Subcutaneous abdominal adipose tissue (tissue), 5 donors: ENCODE data around the gene THYN1.

Experiments
- H3K27ac ChIP-seq: one replicate; pipeline ENCODE4 v1.7.0; 2013; ENCODE audit warnings: low read depth, mild to moderate bottlenecking, inconsistent platforms, low read length, moderate library complexity
- H3K27me3 ChIP-seq, 5 donors: one replicate each; pipeline ENCODE4 v1.7.0; 2013; ENCODE audit warnings: low read length in 5 of 5, inconsistent platforms in 1 of 5; ENCODE audit not compliant: control insufficient read depth in 5 of 5, insufficient read depth in 4 of 5
- H3K36me3 ChIP-seq, 5 donors: one replicate each; pipeline ENCODE4 v1.7.0; 2013; ENCODE audit warnings: low read length in 5 of 5; ENCODE audit not compliant: control insufficient read depth in 5 of 5, insufficient read depth in 5 of 5
- H3K4me1 ChIP-seq, 5 donors: one replicate each; pipeline ENCODE4 v1.7.0; 2013; ENCODE audit warnings: low read length in 5 of 5, mild to moderate bottlenecking in 3 of 5, moderate library complexity in 1 of 5; ENCODE audit not compliant: control insufficient read depth in 5 of 5, insufficient read depth in 5 of 5
- H3K4me3 ChIP-seq, 5 donors: one replicate each; pipeline ENCODE4 v1.7.0; 2013; ENCODE audit warnings: low read length in 5 of 5, low read depth in 1 of 5
- H3K9ac ChIP-seq, 5 donors: one replicate each; pipeline ENCODE4 v1.7.0; 2013; ENCODE audit warnings: low read length in 5 of 5, mild to moderate bottlenecking in 4 of 5, moderate library complexity in 3 of 5
- H3K9me3 ChIP-seq, 5 donors: one replicate each; pipeline ENCODE4 v1.7.0; 2013; ENCODE audit warnings: low read length in 5 of 5; ENCODE audit not compliant: control insufficient read depth in 5 of 5
- donor health status: healthy.
- donor health status: healthy.
- donor health status: healthy.
- donor health status: healthy.
- donor health status: healthy.

The THYN1 gene

GRCh38 chr11:134205729-134206128, 47.4 kb downstream of the THYN1 start:
- peaks cover 49 to 75% (median 59%) of the 10 kb centered on the region in 5 donors for H3K36me3 ChIP-seq
- H3K4me3 ChIP-seq = no peak overlapping the region
- no peak overlapping the region for H3K27ac ChIP-seq
- H3K9me3 ChIP-seq = no peaks in the 10 kb centered on the region
- H3K9ac ChIP-seq = no peak overlapping the region
- no peaks in the 10 kb centered on the region for H3K4me1 ChIP-seq
- H3K27me3 ChIP-seq = no peaks in the 10 kb centered on the region

- H3K27me3 ChIP-seq = no peaks in the 10 kb centered on the region
- no peak overlapping the region for H3K27ac ChIP-seq
- H3K36me3 ChIP-seq = peaks cover 44 to 61% (median 49%) of the 10 kb centered on the region in 5 donors
- no peak overlapping the region for H3K4me3 ChIP-seq
- H3K9ac ChIP-seq = no peak overlapping the region
- no peaks in the 10 kb centered on the region for H3K4me1 ChIP-seq
- no peaks in the 10 kb centered on the region for H3K9me3 ChIP-seq
Measured at GRCh38 chr11:134202661-134203060, 50.5 kb downstream of the THYN1 start.

- Histone ChIP-seq H3K27ac (no peak overlapping the region), H3K4me3 (no peak overlapping the region), H3K9ac (no peak overlapping the region), H3K4me1 (no peaks in the 10 kb centered on the region), H3K9me3 (no peaks in the 10 kb centered on the region), H3K27me3 (no peaks in the 10 kb centered on the region), H3K36me3 (peaks cover 37 to 49% (median 42%) of the 10 kb centered on the region in 5 donors)
Measured at GRCh38 chr11:134200688-134201087, 52.5 kb downstream of the THYN1 start.

GRCh38 chr11:134199531-134199930, 53.6 kb downstream of the THYN1 start:
- H3K9me3 ChIP-seq = no peaks in the 10 kb centered on the region
- H3K4me3 ChIP-seq = no peak overlapping the region
- no peaks in the 10 kb centered on the region for H3K4me1 ChIP-seq
- H3K27me3 ChIP-seq = no peaks in the 10 kb centered on the region
- H3K9ac ChIP-seq = no peak overlapping the region
- H3K27ac ChIP-seq = no peak overlapping the region
- H3K36me3 ChIP-seq = peaks cover 33 to 45% (median 38%) of the 10 kb centered on the region in 5 donors
